A549 (cell line): ENCODE results near the gene HRCT1. TPM values are rescaled to one million over a fixed set of nuclear protein-coding genes. Genes with fewer than 3 reads are reported as not detected.
"Not testable (repeated sequence)": the region's sequence is repeated elsewhere in the genome, so short reads cannot be mapped to it uniquely, and the experiment has no call there.

Experiments
- ATAC-seq, 2 experiments: fragments of 200-7000 bp in 1 of 2; fragments of >200 bp in 1 of 2; cut with Nextera tagmentation in 1 of 2; cut with Tn5 transposase in 1 of 2; 3 replicates each; pipeline versions ENCODE4 v1.8.0 to v1.9.1; 2018 to 2020; ENCODE audit warnings: mild to moderate bottlenecking in 1 of 2, moderate library complexity in 1 of 2
- CTCF ChIA-PET: fragments of 300-600 bp; sonication (Branson Sonifier 250); formaldehyde crosslinking; extraction: SDS; loops from one replicate; lab custom pipeline; 2021; ENCODE audit warnings: antibody characterized with exemption, inconsistent platforms; lab: Yijun Ruan, JAX
- POLR2A ChIA-PET: fragments of 350-600 bp; formaldehyde crosslinking; extraction: SDS; loops from one replicate; lab custom pipeline; 2021; ENCODE audit warnings: antibody characterized with exemption, inconsistent platforms; lab: Yijun Ruan, JAX
- DNase-seq, 2 experiments: peaks; one replicate each; pipeline versions ENCODE4 v3.0.0 to v3.0.0-alpha.2; 2011 to 2016; ENCODE audit warnings: low read depth in 1 of 2, low spot score in 1 of 2
- FAIRE-seq: peaks from 2 replicates; lab custom pipeline; 2011; peaks lifted over from hg19 to GRCh38; lab: Jason Lieb, UNC
- H3K27ac ChIP-seq, 2 experiments: fragments of >200 bp; sonication (Bioruptor Twin); formaldehyde crosslinking; 3 replicates each; pipeline ENCODE4 v1.5.1; 2016 to 2017
- H3K4me1 ChIP-seq: fragments of >200 bp; sonication (Bioruptor Twin); formaldehyde crosslinking; 3 replicates; pipeline ENCODE4 v1.6.1; 2016
- H3K4me2 ChIP-seq: fragments of >200 bp; sonication (Bioruptor Twin); formaldehyde crosslinking; 3 replicates; pipeline ENCODE4 v1.6.1; 2016
- H3K4me3 ChIP-seq: fragments of >200 bp; sonication (Bioruptor Twin); formaldehyde crosslinking; 3 replicates; pipeline ENCODE4 v1.5.1; 2016
- H3K9me3 ChIP-seq: fragments of >200 bp; sonication (Bioruptor Twin); formaldehyde crosslinking; 3 replicates; pipeline ENCODE4 v1.6.1; 2016
- CBX2 ChIP-seq: fragments of 200-600 bp; sonication (generic); IDR thresholded peaks from 2 replicates; pipeline ENCODE4 v1.6.1; 2016; ENCODE audit warnings: low read depth, mild to moderate bottlenecking, borderline replicate concordance
- CBX8 ChIP-seq: fragments of 200-600 bp; sonication (generic); IDR thresholded peaks from 2 replicates; pipeline ENCODE4 v1.6.1; 2016
- CEBPB ChIP-seq, 2 experiments: fragments of >200 bp in 1 of 2; sonication (Bioruptor Twin) in 1 of 2; formaldehyde crosslinking in 1 of 2; IDR thresholded peaks; 2 replicates each; pipeline ENCODE4 v1.6.1; 2012 to 2016
- CHD4 ChIP-seq: fragments of 200-600 bp; sonication (generic); IDR thresholded peaks from 2 replicates; pipeline ENCODE4 v1.6.1; 2016; ENCODE audit warnings: antibody characterized with exemption, mild to moderate bottlenecking, borderline replicate concordance
- EHF ChIP-seq: fragments of 250-450 bp; sonication (Bioruptor Pico); IDR thresholded peaks from 2 replicates; pipeline ENCODE4 v1.5.0; 2020; ENCODE audit warnings: mild to moderate bottlenecking
- ESRRA ChIP-seq: fragments of 150-350 bp; IDR thresholded peaks from 2 replicates; pipeline ENCODE4 v1.6.1; 2014; ENCODE audit warnings: mild to moderate bottlenecking, low read length, borderline replicate concordance
- HEYL ChIP-seq: fragments of 250-450 bp; sonication (Bioruptor Pico); IDR thresholded peaks from 2 replicates; pipeline ENCODE4 v1.8.0; 2021; ENCODE audit warnings: mild to moderate bottlenecking, moderate library complexity
- KDM5A ChIP-seq: fragments of 200-600 bp; sonication (generic); IDR thresholded peaks from 2 replicates; pipeline ENCODE4 v1.6.1; 2016; ENCODE audit warnings: antibody characterized with exemption, mild to moderate bottlenecking
- MAFK ChIP-seq: fragments of 450-650 bp; IDR thresholded peaks from 2 replicates; pipeline ENCODE4 v1.6.1; 2014; ENCODE audit not compliant: partially characterized antibody
- NFE2L2 ChIP-seq: fragments of 150-350 bp; conservative IDR thresholded peaks from 2 replicates; pipeline ENCODE4 v1.6.1; 2014; ENCODE audit warnings: low read length
- PHF8 ChIP-seq: fragments of 200-600 bp; sonication (generic); IDR thresholded peaks from 2 replicates; pipeline ENCODE4 v1.6.1; 2016; ENCODE audit warnings: low read depth, mild to moderate bottlenecking, antibody characterized with exemption, moderate library complexity, borderline replicate concordance
- POLR2AphosphoS2 ChIP-seq: conservative IDR thresholded peaks from 2 replicates; pipeline ENCODE4 v1.6.1; 2012; ENCODE audit warnings: low read length, improper control_type of control experiment, inconsistent platforms
- TFCP2L1 ChIP-seq: fragments of 250-450 bp; sonication (Bioruptor Pico); IDR thresholded peaks from 2 replicates; pipeline ENCODE4 v1.5.0; 2021; ENCODE audit warnings: mild to moderate bottlenecking
- ZFP36 ChIP-seq: fragments of 450-650 bp; IDR thresholded peaks from 2 replicates; pipeline ENCODE4 v1.6.1; 2014; ENCODE audit warnings: borderline replicate concordance; ENCODE audit not compliant: partially characterized antibody
- WGBS: methylation state at CpG from one replicate; pipeline ENCODE4 v1.1.6; 2017; ENCODE audit errors: missing lambda C conversion rate; 5-methylcytosine and 5-hydroxymethylcytosine counted together
- polyA plus RNA-seq, 4 experiments: library from polyadenylated mRNA; depleted of rRNA in 3 of 4; stranded (reverse); fragments of >200 nt; fragmentation: RNase III in 1 of 4; extraction: RNeasy Plus Mini Kit Qiagen cat#74134 plus additional on column Dnase treatment in 1 of 4; gene quantifications; 2 replicates in 3 of 4; 3 replicates in 1 of 4; pipeline ENCODE4 v1.2.3, GENCODE V29; 2011 to 2017
- TF ChIP-seq, protein P1 (sequence below): IDR thresholded peaks from 2 replicates; pipeline ENCODE4 v1.6.1; 2012; ENCODE audit warnings: low read depth, borderline replicate concordance
- TF ChIP-seq, protein P2 (sequence below): fragments of 150-350 bp; IDR thresholded peaks from 2 replicates; pipeline ENCODE4 v1.6.1; 2014; ENCODE audit warnings: low read depth, mild to moderate bottlenecking, low read length
- TF ChIP-seq, protein P3 (sequence below): fragments of 250-450 bp; sonication (Bioruptor Pico); IDR thresholded peaks from 2 replicates; pipeline ENCODE4 v1.5.0; 2021; ENCODE audit warnings: mild to moderate bottlenecking, moderate library complexity, borderline replicate concordance

The HRCT1 gene
- polyA plus RNA-seq, 2 of the 4 experiments (the other 2 are of a cell fraction): 0.21 to 0.22 TPM

DNA sequence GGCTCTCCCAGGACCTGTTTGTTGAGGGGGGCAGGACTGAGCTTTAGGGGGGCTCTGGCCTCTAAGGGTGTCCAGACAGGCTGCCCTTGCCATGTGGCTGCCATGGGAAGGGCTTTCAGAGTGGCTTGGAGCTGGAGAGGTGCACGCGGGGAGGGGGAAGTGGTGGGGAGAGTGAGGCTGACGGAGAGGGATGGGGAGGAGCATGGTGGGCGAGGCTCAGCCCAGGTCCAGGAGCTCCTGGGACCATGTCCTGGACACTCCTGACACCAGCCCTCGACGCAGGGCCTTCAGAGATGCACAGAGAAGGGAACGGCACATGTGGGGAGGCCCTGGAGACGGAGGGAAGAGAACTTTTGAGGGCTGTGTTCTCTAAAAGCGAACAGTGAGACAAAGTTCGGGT, 5.7 kb downstream of the HRCT1 start (continued):
- TF ChIP-seq TFCP2L1: no peak

DNA sequence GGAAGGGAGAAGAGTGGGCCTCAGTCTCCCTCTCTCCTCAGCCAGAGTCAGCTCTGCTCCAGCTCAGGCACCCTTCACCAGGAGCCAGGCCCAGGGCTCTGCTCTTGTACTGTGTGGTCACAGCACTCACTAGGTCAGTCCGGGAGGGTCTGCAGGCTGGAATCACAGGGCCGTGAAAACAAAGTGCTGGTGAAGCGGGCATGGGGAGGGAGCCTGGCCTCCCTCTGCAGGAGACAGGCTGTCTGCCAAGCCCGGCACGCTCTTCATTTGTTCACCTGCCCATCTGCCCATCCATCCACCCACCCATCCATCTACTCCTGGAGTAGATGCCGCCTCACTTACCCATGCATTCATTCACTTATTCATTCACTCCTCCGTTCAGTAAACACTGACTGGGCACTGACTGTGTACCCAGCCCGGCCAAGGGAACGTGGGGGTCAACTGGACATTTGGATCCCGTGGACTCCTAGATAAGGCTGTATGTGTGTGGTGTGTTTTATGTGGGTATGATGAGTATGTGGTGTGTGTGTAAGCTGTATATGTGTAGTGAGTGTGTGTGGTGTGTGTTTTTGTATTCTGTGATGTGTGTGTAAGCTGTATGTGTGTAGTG, 6.9 kb downstream of the HRCT1 start:
- DNase-seq (no peak), ATAC-seq (no peak), FAIRE-seq (no peak)
- ChIA-PET POLR2A (no interaction called here), CTCF (interaction anchor here (0.5 to 13.7 kb wide), 7 partner anchors 10 to 1202 kb away, joined by 3 to 243 read pairs (median 17); no protein-coding TSS in a partner anchor)
- 83% methylated on average over 10 of the region's 10 CpGs for WGBS
- H3K4me3 ChIP-seq: no peak overlapping the region
- TF ChIP-seq PHF8: no peak
- no peak for TF ChIP-seq CEBPB (IDR thresholded peaks at IDR 0.05)
- TF ChIP-seq KDM5A: no peak
- TF ChIP-seq MAFK: no peak
- no peak for TF ChIP-seq CBX8
- TF ChIP-seq, protein P1, sequence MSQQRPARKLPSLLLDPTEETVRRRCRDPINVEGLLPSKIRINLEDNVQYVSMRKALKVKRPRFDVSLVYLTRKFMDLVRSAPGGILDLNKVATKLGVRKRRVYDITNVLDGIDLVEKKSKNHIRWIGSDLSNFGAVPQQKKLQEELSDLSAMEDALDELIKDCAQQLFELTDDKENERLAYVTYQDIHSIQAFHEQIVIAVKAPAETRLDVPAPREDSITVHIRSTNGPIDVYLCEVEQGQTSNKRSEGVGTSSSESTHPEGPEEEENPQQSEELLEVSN: no peak
- no peak for TF ChIP-seq EHF (CRISPR knock-in tag)
- TF ChIP-seq POLR2AphosphoS2: no peak
- TF ChIP-seq, protein P2, sequence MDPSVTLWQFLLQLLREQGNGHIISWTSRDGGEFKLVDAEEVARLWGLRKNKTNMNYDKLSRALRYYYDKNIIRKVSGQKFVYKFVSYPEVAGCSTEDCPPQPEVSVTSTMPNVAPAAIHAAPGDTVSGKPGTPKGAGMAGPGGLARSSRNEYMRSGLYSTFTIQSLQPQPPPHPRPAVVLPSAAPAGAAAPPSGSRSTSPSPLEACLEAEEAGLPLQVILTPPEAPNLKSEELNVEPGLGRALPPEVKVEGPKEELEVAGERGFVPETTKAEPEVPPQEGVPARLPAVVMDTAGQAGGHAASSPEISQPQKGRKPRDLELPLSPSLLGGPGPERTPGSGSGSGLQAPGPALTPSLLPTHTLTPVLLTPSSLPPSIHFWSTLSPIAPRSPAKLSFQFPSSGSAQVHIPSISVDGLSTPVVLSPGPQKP: no peak
- no peak for TF ChIP-seq NFE2L2
- TF ChIP-seq, protein P3, sequence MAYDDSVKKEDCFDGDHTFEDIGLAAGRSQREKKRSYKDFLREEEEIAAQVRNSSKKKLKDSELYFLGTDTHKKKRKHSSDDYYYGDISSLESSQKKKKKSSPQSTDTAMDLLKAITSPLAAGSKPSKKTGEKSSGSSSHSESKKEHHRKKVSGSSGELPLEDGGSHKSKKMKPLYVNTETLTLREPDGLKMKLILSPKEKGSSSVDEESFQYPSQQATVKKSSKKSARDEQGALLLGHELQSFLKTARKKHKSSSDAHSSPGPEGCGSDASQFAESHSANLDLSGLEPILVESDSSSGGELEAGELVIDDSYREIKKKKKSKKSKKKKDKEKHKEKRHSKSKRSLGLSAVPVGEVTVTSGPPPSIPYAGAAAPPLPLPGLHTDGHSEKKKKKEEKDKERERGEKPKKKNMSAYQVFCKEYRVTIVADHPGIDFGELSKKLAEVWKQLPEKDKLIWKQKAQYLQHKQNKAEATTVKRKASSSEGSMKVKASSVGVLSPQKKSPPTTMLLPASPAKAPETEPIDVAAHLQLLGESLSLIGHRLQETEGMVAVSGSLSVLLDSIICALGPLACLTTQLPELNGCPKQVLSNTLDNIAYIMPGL (CRISPR knock-in tag): no peak
- no peaks in the 10 kb centered on the region for H3K9me3 ChIP-seq
- H3K27ac ChIP-seq: peak overlapping the region in 1 of 2 experiments; percentile 62; a peak in 1 of 6 replicates
- H3K4me1 ChIP-seq: peaks cover 28% of the 10 kb centered on the region
- no peak overlapping the region for H3K4me2 ChIP-seq

DNA sequence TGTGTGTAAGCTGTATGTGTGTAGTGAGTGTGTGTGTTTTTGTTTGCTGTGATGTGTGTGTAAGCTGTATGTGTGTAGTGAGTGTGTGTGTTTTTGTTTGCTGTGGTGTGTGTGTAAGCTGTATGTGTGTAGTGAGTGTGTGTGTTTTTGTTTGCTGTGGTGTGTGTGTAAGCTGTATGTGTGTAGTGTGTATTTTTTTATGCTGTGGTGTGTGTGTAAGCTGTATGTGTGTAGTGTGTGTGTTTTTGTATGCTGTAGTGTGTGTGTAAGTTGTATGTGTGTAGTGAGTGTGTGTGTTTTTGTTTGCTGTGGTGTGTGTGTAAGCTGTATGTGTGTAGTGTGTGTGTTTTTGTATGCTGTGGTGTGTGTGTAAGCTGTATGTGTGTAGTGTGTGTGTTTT, 7.4 kb downstream of the HRCT1 start:
- CTCF ChIA-PET: interaction anchor here (0.7 to 13.7 kb wide), 3 partner anchors 10 to 31 kb away, joined by 3 to 243 read pairs (median 26); no protein-coding TSS in a partner anchor
- DNase-seq, H3K4me3 ChIP-seq, H3K9me3 ChIP-seq, POLR2A ChIA-PET, FAIRE-seq, H3K4me2 ChIP-seq, ATAC-seq, H3K27ac ChIP-seq: not testable (repeated sequence)
- peaks cover 23% of the 10 kb centered on the region for H3K4me1 ChIP-seq

DNA sequence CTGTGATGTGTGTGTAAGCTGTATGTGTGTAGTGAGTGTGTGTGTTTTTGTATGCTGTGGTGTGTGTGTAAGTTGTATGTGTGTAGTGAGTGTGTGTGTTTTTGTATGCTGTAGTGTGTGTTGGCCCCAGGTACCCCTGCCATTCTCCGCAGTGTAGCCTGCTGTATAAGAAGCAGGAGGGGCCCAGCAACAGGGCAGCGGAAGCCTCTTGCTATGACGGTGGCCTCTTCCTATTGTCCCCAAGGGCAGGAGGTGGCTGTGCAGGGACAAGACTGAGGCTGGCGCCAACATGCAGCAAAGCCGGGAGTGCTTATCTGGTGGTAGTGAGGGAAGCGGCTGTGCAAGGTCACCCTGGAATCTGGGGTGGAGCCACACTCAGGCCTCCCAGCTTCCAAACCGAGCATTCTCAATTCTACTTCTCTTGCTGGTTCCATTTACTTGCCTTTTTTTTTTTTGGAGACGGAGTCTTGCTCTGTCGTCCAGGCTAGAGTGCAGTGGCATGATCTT, 8.4 kb downstream of the HRCT1 start:
- Histone ChIP-seq H3K9me3 (no peaks in the 10 kb centered on the region), H3K4me3 (no peak overlapping the region), H3K4me1 (peaks cover 15% of the 10 kb centered on the region), H3K4me2 (no peak overlapping the region), H3K27ac (peak overlapping the region in 1 of 2 experiments; percentile 71; a peak in 2 of 6 replicates)
- TF ChIP-seq CHD4 (no peak), CBX2 (no peak), ZFP36 (no peak), NFE2L2 (no peak), ESRRA (0 out of 2 replicates have a peak, but pooled peaks have one; percentile 11), HEYL (CRISPR knock-in tag) (no peak)
- TF ChIP-seq, protein P1: no peak
- peak; percentile 54 to 58; a peak in 4 of 6 replicates for ATAC-seq
- WGBS: 48% methylated on average over 9 of the region's 9 CpGs
- peak; percentile 99 for FAIRE-seq
- peak; percentile 39 to 66 for DNase-seq
- ChIA-PET CTCF (interaction anchor here (1.1 to 2.2 kb wide), 2 partner anchors 9 to 11 kb away, joined by 3 to 10 read pairs; no protein-coding TSS in a partner anchor), POLR2A (no interaction called here)
